HG03175 (cell line): Measurements from ENCODE around the gene CCDC9B.

Source experiments
- ATAC-seq: cut with Tn5 transposase; IDR thresholded peaks from one replicate; pipeline ENCODE4 v1.9.1; 2021; ENCODE audit warnings: mild to moderate bottlenecking, moderate library complexity; ENCODE audit not compliant: unreplicated experiment

Gene CCDC9B

GRCh38 chr15:40345867-40346578, 5.3 kb upstream of the CCDC9B start:
- no peak for ATAC-seq

- ATAC-seq = no peak
Observed at GRCh38 chr15:40345225-40345866, 4.6 kb upstream of the CCDC9B start.

GRCh38 chr15:40344631-40345120, 3.9 kb upstream of the CCDC9B start:
- no peak for ATAC-seq

DNA sequence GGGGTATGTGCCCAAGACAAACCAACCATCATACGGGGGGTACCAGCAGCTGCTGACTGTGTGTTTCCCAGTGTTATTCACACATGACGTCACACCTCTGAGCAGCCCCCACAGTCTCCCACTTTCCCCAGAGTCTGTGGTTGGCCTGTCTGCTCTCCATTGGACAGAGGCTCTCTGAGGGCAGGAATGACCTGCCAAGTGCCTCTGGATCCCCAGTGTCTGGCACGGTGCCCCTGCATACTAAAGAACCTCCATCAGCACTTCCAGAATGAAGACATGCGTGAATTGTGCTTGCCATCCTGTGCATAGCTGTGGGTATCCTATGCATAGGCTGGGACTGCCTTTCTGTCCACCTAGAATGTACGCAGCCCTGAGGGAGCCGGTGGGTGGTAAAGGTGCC, 3.5 kb upstream of the CCDC9B start:
- ATAC-seq = no peak

DNA sequence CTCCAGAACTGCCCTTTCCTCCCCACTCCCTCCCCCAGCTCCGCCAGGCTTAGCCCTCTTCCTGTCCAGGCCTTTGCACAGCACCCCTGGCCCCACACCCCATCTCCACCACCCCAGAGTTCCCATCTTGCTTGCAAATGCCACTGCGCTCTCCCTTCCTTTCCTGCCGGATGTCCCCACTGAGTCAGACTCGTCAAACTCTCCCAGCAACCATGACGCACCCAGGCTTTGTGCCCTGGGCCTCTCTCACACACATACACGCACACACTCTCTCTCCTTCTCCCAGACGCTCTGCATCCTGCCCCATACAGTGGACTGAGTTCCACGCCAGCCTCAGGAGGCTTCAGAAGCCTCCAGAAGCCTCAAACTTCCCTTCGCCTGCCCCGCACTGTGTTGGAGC, 2.8 kb upstream of the CCDC9B start:
- ATAC-seq = no peak

DNA sequence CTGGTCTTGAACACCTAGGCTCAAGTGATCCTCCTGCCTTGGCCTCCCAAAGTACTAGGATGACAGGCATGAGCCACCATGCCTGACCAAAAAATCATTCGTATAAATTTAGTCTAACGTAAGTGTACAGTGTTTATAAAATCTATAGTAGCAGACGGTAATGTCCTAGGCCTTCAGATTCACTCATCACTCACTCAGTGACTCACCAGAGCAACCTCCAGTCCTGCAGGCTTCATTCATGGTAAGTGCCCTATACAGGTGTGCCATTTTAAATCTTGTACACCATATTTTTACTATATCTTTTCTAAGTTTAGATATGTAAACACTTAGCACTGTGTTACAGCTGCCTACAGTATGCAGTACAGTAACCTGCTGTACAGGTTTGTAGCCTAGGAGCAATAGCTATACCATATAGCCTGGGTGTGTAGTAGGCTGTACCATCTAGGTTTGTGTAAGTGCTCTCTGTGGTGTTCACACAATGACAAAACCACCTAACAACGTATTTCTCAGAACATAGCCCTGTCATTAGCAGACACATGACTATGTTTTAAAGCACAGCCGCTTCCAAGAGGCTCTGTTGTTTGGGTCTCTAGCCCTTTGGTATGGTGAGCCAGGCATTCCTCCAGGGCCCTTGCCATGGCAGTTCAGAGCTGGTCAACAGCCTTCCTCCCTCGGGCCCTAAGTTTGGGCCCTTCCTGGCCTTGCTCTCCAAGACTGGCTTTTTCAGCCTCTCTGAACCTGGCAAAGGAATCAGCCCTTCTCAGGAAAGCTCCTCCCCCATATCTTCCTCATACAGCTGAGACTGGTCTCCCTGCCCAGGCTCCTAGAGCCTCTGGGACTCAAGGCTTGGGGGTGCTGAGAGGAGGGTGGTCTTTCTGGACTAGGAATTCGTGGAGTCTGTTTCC, 1.9 kb upstream of the CCDC9B start:
- no peak for ATAC-seq

- ATAC-seq = no peak
Observed at GRCh38 chr15:40340038-40340739, 550 bp downstream of the CCDC9B start.

- no peak for ATAC-seq
Observed at GRCh38 chr15:40339621-40339945, 1.2 kb downstream of the CCDC9B start.

- no peak for ATAC-seq
Observed at GRCh38 chr15:40338921-40339620, 1.7 kb downstream of the CCDC9B start.

- ATAC-seq = peak; percentile 58
Observed at GRCh38 chr15:40338041-40338657, 2.6 kb downstream of the CCDC9B start.

- no peak for ATAC-seq
Observed at GRCh38 chr15:40337597-40337996, 3.1 kb downstream of the CCDC9B start.

DNA sequence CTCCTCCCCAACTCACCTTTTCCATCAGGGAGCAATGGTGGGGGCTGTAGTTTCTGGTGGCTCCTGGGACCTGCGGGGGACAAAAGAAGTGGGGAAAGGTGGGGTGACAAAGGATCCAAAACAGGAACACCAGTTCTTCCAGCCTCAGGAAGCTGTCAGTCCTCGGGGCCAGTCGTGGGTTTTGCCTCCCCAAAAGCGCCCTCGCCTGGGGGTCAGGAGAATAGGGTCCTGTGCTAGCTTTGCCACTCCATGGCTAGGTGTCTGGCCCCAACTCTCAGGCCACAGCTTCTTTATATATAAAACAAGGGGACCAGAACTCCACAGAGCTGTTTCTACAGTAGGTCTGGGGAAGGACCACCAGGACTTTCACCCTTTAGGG, 4.0 kb downstream of the CCDC9B start:
- no peak for ATAC-seq

- no peak for ATAC-seq
Observed at GRCh38 chr15:40335938-40336743, 4.6 kb downstream of the CCDC9B start.

GRCh38 chr15:40334941-40335795, 5.6 kb downstream of the CCDC9B start:
- ATAC-seq = no peak

GRCh38 chr15:40334541-40334940, 6.2 kb downstream of the CCDC9B start:
- peak; percentile 13 for ATAC-seq

- peak; percentile 51 for ATAC-seq
Observed at GRCh38 chr15:40333922-40334492, 6.7 kb downstream of the CCDC9B start.

DNA sequence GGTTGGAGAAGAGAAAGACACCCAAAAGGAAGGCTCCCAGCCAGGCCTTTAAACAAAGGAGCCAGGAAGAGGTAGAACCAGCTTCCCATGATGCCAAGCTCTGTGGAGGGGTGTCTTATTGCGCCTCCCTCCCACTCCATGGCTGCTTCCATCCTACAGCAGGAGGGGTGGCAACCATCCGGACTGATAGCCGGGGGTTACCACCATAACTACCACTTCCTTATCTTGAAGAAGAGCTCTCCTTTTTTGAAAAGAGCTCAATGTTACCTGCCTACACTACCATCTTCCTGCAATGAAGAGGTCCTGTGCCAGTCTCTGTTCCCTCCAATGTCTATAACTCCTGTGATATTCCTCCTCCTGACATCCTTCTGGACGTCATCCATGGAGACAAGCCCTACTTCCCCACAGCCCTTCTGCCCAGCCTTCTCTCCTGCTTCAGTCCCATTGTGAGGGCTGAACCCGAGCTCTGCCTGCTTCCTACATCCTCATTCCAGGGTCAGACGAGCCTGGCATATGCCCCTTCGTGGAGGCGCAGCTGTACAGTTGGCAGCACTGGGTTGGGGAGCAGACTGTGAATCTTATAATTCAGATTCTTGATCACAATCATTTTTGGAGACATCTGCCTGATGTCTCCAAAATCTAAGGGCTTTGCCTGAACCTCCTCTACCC, 8.5 kb downstream of the CCDC9B start:
- no peak for ATAC-seq
